ENCODE data around the gene PTPRG.

The PTPRG gene

GRCh38 chr3:62159056-62159708 lies 597.8 kb downstream of the PTPRG start:
- peak overlapping the region; percentile 85 for H3K27ac ChIP-seq
- in situ Hi-C loops (cut with HindIII; ENCODE audit: low pct_ligation_motif_present, low sequenced_read_pairs): no loop called here
- H3K36me3 ChIP-seq (replicated peaks): no peaks in the 10 kb centered on the region
- no peak for TF ChIP-seq CTCF (IDR thresholded peaks at IDR 0.05; ENCODE audit: low read depth, low read length, missing control alignments)
- no peak overlapping the region for H3K4me3 ChIP-seq (ENCODE audit: low read depth, low read length)
- DNase-seq: no peak
- H3K27me3 ChIP-seq (replicated peaks): no peaks in the 10 kb centered on the region

GRCh38 chr3:62159709-62160092 lies 598.3 kb downstream of the PTPRG start:
- H3K4me3 ChIP-seq (ENCODE audit: low read depth, low read length): no peak overlapping the region
- H3K27me3 ChIP-seq (replicated peaks): no peaks in the 10 kb centered on the region
- no peak for TF ChIP-seq CTCF (IDR thresholded peaks at IDR 0.05; ENCODE audit: low read depth, low read length, missing control alignments)
- peak; percentile 89 for DNase-seq
- H3K36me3 ChIP-seq (replicated peaks): no peaks in the 10 kb centered on the region
- peak overlapping the region; percentile 85 for H3K27ac ChIP-seq
- in situ Hi-C loops (cut with HindIII; ENCODE audit: low pct_ligation_motif_present, low sequenced_read_pairs): no loop called here

GRCh38 chr3:62161371-62161770 lies 600.0 kb downstream of the PTPRG start:
- H3K4me3 ChIP-seq (ENCODE audit: low read depth, low read length): no peak overlapping the region
- H3K27me3 ChIP-seq (replicated peaks): no peaks in the 10 kb centered on the region
- peak overlapping the region; percentile 85 for H3K27ac ChIP-seq
- in situ Hi-C loops (cut with HindIII; ENCODE audit: low pct_ligation_motif_present, low sequenced_read_pairs): no loop called here
- H3K36me3 ChIP-seq (replicated peaks): no peaks in the 10 kb centered on the region
- peak; percentile 81 for DNase-seq
- no peak for TF ChIP-seq CTCF (IDR thresholded peaks at IDR 0.05; ENCODE audit: low read depth, low read length, missing control alignments)

- Histone ChIP-seq H3K27me3 (replicated peaks) (no peaks in the 10 kb centered on the region), H3K36me3 (replicated peaks) (no peaks in the 10 kb centered on the region), H3K27ac (no peak overlapping the region), H3K4me3 (ENCODE audit: low read depth, low read length) (no peak overlapping the region)
- no peak for TF ChIP-seq CTCF (IDR thresholded peaks at IDR 0.05; ENCODE audit: low read depth, low read length, missing control alignments)
- no peak for DNase-seq
- in situ Hi-C loops (cut with HindIII; ENCODE audit: low pct_ligation_motif_present, low sequenced_read_pairs): no loop called here
Measured at GRCh38 chr3:62164196-62164595, 602.8 kb downstream of the PTPRG start.

GRCh38 chr3:62164746-62165145 lies 603.4 kb downstream of the PTPRG start:
- no peak for DNase-seq
- in situ Hi-C loops (cut with HindIII; ENCODE audit: low pct_ligation_motif_present, low sequenced_read_pairs): no loop called here
- Histone ChIP-seq H3K36me3 (replicated peaks) (no peaks in the 10 kb centered on the region), H3K27me3 (replicated peaks) (no peaks in the 10 kb centered on the region), H3K27ac (no peak overlapping the region), H3K4me3 (ENCODE audit: low read depth, low read length) (no peak overlapping the region)
- TF ChIP-seq CTCF (IDR thresholded peaks at IDR 0.05; ENCODE audit: low read depth, low read length, missing control alignments): no peak

Measured in brain microvascular endothelial cell (primary cell).